ENCODE measurements around the gene WDPCP.
"Not testable (repeated sequence)": the region's sequence is repeated elsewhere in the genome, so short reads cannot be mapped to it uniquely, and the experiment has no call there.

Gene WDPCP

DNA sequence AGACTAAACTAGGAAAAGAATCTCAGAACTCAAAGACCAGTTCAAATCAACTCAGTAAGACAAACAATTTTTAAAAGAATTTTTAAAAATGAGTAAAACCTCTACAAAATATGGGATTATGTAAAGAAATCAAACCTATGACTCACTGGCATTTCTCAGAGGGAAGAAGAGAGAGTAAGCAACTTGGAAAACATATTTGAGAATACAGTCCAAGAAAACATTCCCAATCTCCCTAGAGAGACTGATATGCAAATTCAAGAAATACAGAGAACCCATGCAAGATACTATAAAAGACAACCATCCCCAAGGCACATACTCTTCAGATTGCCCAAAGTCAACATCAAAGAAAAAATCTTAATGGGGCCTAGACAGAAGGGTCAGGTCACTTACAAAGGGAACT lies 162.7 kb downstream of the WDPCP start:
- no peak overlapping the region for H3K27ac Mint-ChIP-seq
- no peaks in the 10 kb centered on the region for H3K36me3 Mint-ChIP-seq (ENCODE audit: low read depth)
- H3K27me3 Mint-ChIP-seq (ENCODE audit: low read depth) = no peaks in the 10 kb centered on the region
- no peaks in the 10 kb centered on the region for H3K9me3 Mint-ChIP-seq
- H3K4me1 Mint-ChIP-seq (ENCODE audit: low read depth) = no peaks in the 10 kb centered on the region
- H3K4me3 Mint-ChIP-seq = no peak overlapping the region

DNA sequence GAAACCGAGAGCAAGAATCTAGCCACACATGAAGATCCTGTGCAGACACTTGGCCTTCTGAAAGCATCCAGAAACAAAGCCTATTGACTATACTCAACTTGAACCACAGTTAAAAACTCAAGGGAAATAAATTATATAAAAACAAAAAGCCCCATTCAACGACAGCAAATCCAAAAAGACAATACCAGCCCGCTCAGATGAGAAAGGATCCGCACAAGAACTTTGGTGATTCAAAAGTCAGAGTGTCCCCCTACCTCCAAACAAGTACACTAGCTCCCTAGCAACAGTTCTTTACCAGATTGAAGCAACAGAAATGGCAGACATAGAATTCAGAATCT lies 163.2 kb downstream of the WDPCP start:
- Mint-ChIP-seq H3K9me3 (no peaks in the 10 kb centered on the region), H3K4me3 (no peak overlapping the region), H3K27ac (no peak overlapping the region), H3K36me3 (ENCODE audit: low read depth) (no peaks in the 10 kb centered on the region), H3K4me1 (ENCODE audit: low read depth) (no peaks in the 10 kb centered on the region), H3K27me3 (ENCODE audit: low read depth) (no peaks in the 10 kb centered on the region)

DNA sequence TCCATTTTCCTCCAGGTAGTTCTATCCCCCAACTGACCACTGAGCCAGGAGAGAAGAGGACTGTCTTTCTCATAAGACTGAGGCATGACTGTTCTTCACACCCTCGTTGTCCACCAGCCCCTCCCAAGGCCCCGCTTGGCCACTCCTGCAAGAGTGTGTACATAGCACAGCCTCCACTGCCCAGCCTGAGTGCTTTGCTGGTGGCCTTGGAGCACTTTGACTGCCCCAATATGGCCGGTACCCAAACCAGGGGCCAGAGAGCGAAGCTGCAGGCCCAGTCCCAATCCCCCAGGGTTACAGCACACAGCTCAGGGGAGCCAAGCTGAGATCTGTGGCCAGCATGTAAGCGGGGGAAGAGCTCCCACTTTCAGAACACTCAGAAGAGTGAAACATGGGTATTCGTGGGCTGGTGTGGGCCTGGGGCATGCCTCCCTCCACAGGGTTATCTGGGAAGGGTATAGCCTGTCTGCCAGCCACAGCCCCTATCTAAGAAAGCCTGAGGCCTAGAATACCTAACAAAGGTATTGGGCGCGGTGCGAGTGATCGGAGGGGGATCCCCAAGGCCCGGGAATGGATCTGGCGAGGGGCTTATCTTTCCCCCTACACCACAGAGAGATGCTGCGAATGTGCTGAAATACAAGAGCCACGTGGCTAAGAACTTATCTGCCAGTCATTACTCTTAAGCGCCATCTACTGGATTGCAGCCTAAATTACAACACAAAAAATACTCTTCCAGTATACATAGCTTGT lies 163.8 kb downstream of the WDPCP start:
- no peaks in the 10 kb centered on the region for H3K4me1 Mint-ChIP-seq (ENCODE audit: low read depth)
- no peak overlapping the region for H3K27ac Mint-ChIP-seq
- H3K27me3 Mint-ChIP-seq (ENCODE audit: low read depth) = no peaks in the 10 kb centered on the region
- H3K36me3 Mint-ChIP-seq (ENCODE audit: low read depth) = no peaks in the 10 kb centered on the region
- no peak overlapping the region for H3K4me3 Mint-ChIP-seq
- H3K9me3 Mint-ChIP-seq = no peaks in the 10 kb centered on the region

DNA sequence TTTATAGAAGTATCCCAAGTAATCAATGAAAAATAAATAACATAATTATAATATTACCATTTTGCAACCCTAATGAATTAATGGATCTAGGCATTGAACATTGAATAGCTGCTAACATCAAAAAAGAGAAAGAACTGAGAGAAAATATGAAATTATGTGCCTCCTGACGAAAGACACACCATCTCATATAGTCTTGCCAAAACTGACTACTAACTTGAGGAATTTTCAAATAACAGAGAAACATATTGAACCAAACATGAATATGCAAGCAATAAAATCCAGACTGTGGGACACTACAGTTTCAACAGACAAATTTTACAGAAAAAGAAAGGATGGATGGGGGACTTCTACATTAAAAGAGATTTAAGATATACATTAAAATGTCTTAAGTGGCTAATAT lies 165.7 kb downstream of the WDPCP start:
- H3K4me1 Mint-ChIP-seq (ENCODE audit: low read depth) = no peaks in the 10 kb centered on the region
- H3K27me3 Mint-ChIP-seq (ENCODE audit: low read depth) = no peaks in the 10 kb centered on the region
- H3K4me3 Mint-ChIP-seq = no peak overlapping the region
- no peaks in the 10 kb centered on the region for H3K36me3 Mint-ChIP-seq (ENCODE audit: low read depth)
- no peak overlapping the region for H3K27ac Mint-ChIP-seq
- no peaks in the 10 kb centered on the region for H3K9me3 Mint-ChIP-seq

GRCh38 chr2:63408530-63408929 lies 179.7 kb downstream of the WDPCP start:
- H3K27ac Mint-ChIP-seq = no peak overlapping the region
- H3K4me1 Mint-ChIP-seq (ENCODE audit: low read depth) = no peaks in the 10 kb centered on the region
- no peak overlapping the region for H3K4me3 Mint-ChIP-seq
- no peaks in the 10 kb centered on the region for H3K9me3 Mint-ChIP-seq
- H3K36me3 Mint-ChIP-seq (ENCODE audit: low read depth) = no peaks in the 10 kb centered on the region
- H3K27me3 Mint-ChIP-seq (ENCODE audit: low read depth) = no peaks in the 10 kb centered on the region

- H3K27ac Mint-ChIP-seq = no peak overlapping the region
- peaks cover 7% of the 10 kb centered on the region for H3K9me3 Mint-ChIP-seq
Observed at GRCh38 chr2:63406641-63407040, 181.6 kb downstream of the WDPCP start.

GRCh38 chr2:63403820-63404219 lies 184.5 kb downstream of the WDPCP start:
- Mint-ChIP-seq H3K27me3 (ENCODE audit: low read depth) (no peaks in the 10 kb centered on the region), H3K27ac (no peak overlapping the region), H3K4me3 (no peak overlapping the region), H3K4me1 (ENCODE audit: low read depth) (no peaks in the 10 kb centered on the region), H3K36me3 (ENCODE audit: low read depth) (no peaks in the 10 kb centered on the region), H3K9me3 (peaks cover 7% of the 10 kb centered on the region)

More at GRCh38 chr2:63406641-63407040, 181.6 kb downstream of the WDPCP start:
- Mint-ChIP-seq H3K4me3 (no peak overlapping the region), H3K36me3 (ENCODE audit: low read depth) (no peaks in the 10 kb centered on the region), H3K27me3 (ENCODE audit: low read depth) (no peaks in the 10 kb centered on the region), H3K4me1 (ENCODE audit: low read depth) (no peaks in the 10 kb centered on the region)

GRCh38 chr2:63402889-63403288 lies 185.4 kb downstream of the WDPCP start:
- not testable (repeated sequence) for H3K9me3 Mint-ChIP-seq; H3K27ac Mint-ChIP-seq; H3K27me3 Mint-ChIP-seq (ENCODE audit: low read depth); H3K4me1 Mint-ChIP-seq (ENCODE audit: low read depth); H3K36me3 Mint-ChIP-seq (ENCODE audit: low read depth); H3K4me3 Mint-ChIP-seq

DNA sequence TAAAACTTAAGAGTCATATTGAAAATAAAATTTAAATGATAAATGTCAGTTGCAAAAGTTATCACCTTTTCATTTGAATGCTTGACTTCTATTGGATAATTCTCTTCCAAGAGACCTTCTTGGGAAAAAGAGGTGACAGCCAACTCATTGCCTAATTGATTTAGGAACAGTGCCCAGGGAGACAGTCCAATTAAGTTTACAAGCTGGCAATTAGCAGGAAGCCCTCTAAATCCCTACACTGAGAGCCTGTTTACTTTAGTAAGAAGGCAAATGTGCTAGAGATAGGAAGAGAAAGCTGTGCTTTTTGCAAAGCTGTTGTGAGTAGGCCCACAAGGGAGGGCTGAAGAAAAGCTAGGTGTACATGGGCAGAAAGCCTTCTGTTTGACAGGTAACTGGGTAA lies 189.1 kb downstream of the WDPCP start:
- H3K4me3 Mint-ChIP-seq = no peak overlapping the region
- H3K27me3 Mint-ChIP-seq (ENCODE audit: low read depth) = no peaks in the 10 kb centered on the region
- H3K4me1 Mint-ChIP-seq (ENCODE audit: low read depth) = no peaks in the 10 kb centered on the region
- no peaks in the 10 kb centered on the region for H3K36me3 Mint-ChIP-seq (ENCODE audit: low read depth)
- peaks cover 7% of the 10 kb centered on the region for H3K9me3 Mint-ChIP-seq
- H3K27ac Mint-ChIP-seq = no peak overlapping the region

DNA sequence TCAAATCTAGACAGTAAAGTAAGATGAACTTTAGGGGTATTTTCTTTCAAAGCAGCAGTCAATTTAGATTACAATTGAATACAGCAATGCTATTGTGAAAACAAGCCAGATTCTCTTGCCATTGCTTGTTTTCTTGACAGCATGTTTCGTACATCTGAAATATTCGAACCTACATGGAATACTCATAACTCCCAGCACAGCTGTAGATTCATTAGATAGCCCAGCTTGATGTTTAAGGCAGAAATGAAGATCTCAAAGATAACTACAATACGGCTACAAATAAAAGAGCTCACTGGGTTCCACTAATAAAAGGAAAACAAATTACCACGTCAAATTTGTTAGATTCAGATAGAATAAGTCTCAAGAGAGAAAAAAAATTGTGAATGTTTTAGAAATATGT lies 208.8 kb downstream of the WDPCP start:
- H3K36me3 Mint-ChIP-seq (ENCODE audit: low read depth) = no peaks in the 10 kb centered on the region
- no peaks in the 10 kb centered on the region for H3K27me3 Mint-ChIP-seq (ENCODE audit: low read depth)
- no peak overlapping the region for H3K27ac Mint-ChIP-seq
- H3K4me1 Mint-ChIP-seq (ENCODE audit: low read depth) = no peaks in the 10 kb centered on the region
- no peaks in the 10 kb centered on the region for H3K9me3 Mint-ChIP-seq
- no peak overlapping the region for H3K4me3 Mint-ChIP-seq

DNA sequence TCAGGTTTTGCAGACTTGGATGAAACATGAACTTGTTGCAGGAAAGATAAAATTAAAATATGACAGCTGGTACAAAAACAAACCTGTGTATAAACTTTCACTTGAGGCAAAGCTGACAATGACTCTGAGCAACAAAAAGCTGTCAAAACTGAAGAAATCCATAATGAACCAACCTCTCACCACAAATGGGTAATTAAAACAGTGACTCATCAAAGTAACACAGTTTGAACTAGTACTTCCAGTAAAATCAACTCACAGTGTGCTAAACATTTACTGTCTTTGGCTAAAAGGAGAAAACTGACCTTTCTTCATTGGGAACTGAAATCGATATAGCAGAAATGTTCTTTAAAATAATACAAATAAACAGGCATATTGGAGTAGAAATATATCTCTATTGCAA lies 209.7 kb downstream of the WDPCP start:
- no peak overlapping the region for H3K4me3 Mint-ChIP-seq
- H3K4me1 Mint-ChIP-seq (ENCODE audit: low read depth) = no peaks in the 10 kb centered on the region
- no peak overlapping the region for H3K27ac Mint-ChIP-seq
- H3K36me3 Mint-ChIP-seq (ENCODE audit: low read depth) = no peaks in the 10 kb centered on the region
- H3K9me3 Mint-ChIP-seq = no peaks in the 10 kb centered on the region
- no peaks in the 10 kb centered on the region for H3K27me3 Mint-ChIP-seq (ENCODE audit: low read depth)

DNA sequence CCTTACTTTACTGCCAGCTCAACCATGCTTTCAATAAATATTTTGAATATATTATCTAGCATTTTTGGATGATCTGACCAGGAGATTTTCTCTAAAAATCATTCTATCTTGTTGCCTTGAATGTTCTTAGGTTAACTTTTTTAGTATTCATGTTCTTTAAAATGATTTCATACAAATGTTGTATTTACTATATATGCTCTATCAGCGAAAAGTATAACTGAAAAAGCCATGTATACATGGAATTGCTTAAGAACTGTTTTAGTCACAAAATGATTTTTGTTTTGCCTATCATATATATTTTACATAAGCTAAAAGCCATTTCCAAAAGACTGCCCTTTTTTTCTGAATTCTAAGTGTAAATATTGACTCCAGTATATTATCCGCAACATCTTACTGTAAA lies 213.9 kb downstream of the WDPCP start:
- H3K4me3 Mint-ChIP-seq = no peak overlapping the region
- H3K36me3 Mint-ChIP-seq (ENCODE audit: low read depth) = no peaks in the 10 kb centered on the region
- peaks cover 8% of the 10 kb centered on the region for H3K9me3 Mint-ChIP-seq
- no peaks in the 10 kb centered on the region for H3K27me3 Mint-ChIP-seq (ENCODE audit: low read depth)
- no peaks in the 10 kb centered on the region for H3K4me1 Mint-ChIP-seq (ENCODE audit: low read depth)
- no peak overlapping the region for H3K27ac Mint-ChIP-seq

DNA sequence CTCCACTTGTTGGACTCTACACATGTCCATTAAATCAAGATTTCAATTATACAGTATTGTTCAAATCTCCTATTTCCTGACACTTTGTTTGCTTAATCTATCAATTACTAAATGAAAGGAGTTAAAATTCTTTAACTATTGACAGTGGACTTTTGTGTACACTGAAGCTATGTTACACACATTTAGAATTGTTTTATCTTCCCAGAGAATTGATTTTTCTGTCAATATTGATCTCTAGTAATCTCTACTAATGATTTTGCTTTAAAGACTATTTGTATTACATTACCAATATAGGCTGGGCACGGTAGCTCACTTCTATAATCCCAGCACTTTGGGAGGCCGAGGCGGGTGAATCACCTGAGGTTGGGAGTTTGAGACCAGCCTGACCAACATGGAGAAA lies 215.7 kb downstream of the WDPCP start:
- Mint-ChIP-seq H3K36me3 (ENCODE audit: low read depth) (no peaks in the 10 kb centered on the region), H3K4me1 (ENCODE audit: low read depth) (no peaks in the 10 kb centered on the region), H3K4me3 (no peak overlapping the region), H3K9me3 (peaks cover 8% of the 10 kb centered on the region), H3K27ac (no peak overlapping the region), H3K27me3 (ENCODE audit: low read depth) (no peaks in the 10 kb centered on the region)

GRCh38 chr2:63369146-63369545 lies 219.1 kb downstream of the WDPCP start:
- no peak overlapping the region for H3K27ac Mint-ChIP-seq
- no peaks in the 10 kb centered on the region for H3K27me3 Mint-ChIP-seq (ENCODE audit: low read depth)
- H3K4me3 Mint-ChIP-seq = no peak overlapping the region
- H3K9me3 Mint-ChIP-seq = peaks cover 8% of the 10 kb centered on the region
- no peaks in the 10 kb centered on the region for H3K4me1 Mint-ChIP-seq (ENCODE audit: low read depth)
- no peaks in the 10 kb centered on the region for H3K36me3 Mint-ChIP-seq (ENCODE audit: low read depth)

GRCh38 chr2:63364866-63365265 lies 223.4 kb downstream of the WDPCP start:
- Mint-ChIP-seq H3K27me3 (ENCODE audit: low read depth) (no peaks in the 10 kb centered on the region), H3K27ac (no peak overlapping the region), H3K4me1 (ENCODE audit: low read depth) (peaks cover 4% of the 10 kb centered on the region)

GRCh38 chr2:63357722-63358121 lies 230.6 kb downstream of the WDPCP start:
- H3K36me3 Mint-ChIP-seq (ENCODE audit: low read depth); H3K4me1 Mint-ChIP-seq (ENCODE audit: low read depth); H3K27me3 Mint-ChIP-seq (ENCODE audit: low read depth); H3K27ac Mint-ChIP-seq; H3K4me3 Mint-ChIP-seq: not testable (repeated sequence)
- H3K9me3 Mint-ChIP-seq = peaks cover 10% of the 10 kb centered on the region

More at GRCh38 chr2:63364866-63365265, 223.4 kb downstream of the WDPCP start:
- Mint-ChIP-seq H3K4me3 (no peak overlapping the region), H3K9me3 (no peaks in the 10 kb centered on the region), H3K36me3 (ENCODE audit: low read depth) (no peaks in the 10 kb centered on the region)

All from T-helper 1 cell treated with Interleukin-12 subunit alpha and Interleukin-12 subunit beta and Interleukin-4 antibody, amounts not matched to agents 30 μg/mL and 1 μg/mL, for 36 hours (primary cell).